HCT116 (cell line): Measurements from ENCODE around the gene SLC22A23.

Source experiments
- CBX3 ChIP-seq: IDR thresholded peaks from 2 replicates; pipeline ENCODE4 v1.6.1; 2012; ENCODE audit warnings: low read depth
- EZH2 ChIP-seq: fragments of 200-600 bp; sonication (generic); IDR thresholded peaks from 2 replicates; pipeline ENCODE4 v1.6.1; 2017; ENCODE audit warnings: antibody characterized with exemption, mixed run types
- POLR2A ChIP-seq: IDR thresholded peaks from 2 replicates; pipeline ENCODE4 v1.7.0; 2011; ENCODE audit warnings: borderline replicate concordance; ENCODE audit not compliant: insufficient read depth, insufficient read length; ENCODE audit errors: extremely low read depth
- POLR2AphosphoS5 ChIP-seq: IDR thresholded peaks from 2 replicates; pipeline ENCODE4 v1.6.1; 2011; ENCODE audit warnings: mild to moderate bottlenecking, low read depth, low read length, moderate library complexity
- RAD21 ChIP-seq: IDR thresholded peaks from 2 replicates; pipeline ENCODE4 v1.6.1; 2012; ENCODE audit warnings: low read depth, mild to moderate bottlenecking
- TCF7L2 ChIP-seq: IDR thresholded peaks from 2 replicates; pipeline ENCODE4 v1.7.0; 2011; ENCODE audit warnings: borderline replicate concordance, inconsistent platforms; ENCODE audit not compliant: insufficient read depth, insufficient read length; ENCODE audit errors: extremely low read depth
- YY1 ChIP-seq: IDR thresholded peaks from 2 replicates; pipeline ENCODE4 v1.6.1; 2011; ENCODE audit warnings: low read length, low read depth, moderate library complexity, mild to moderate bottlenecking; ENCODE audit not compliant: insufficient replicate concordance; ENCODE audit errors: extremely low read depth
- TF ChIP-seq, protein P1 (sequence below), 3 experiments: fragments of 200-600 bp in 1 of 3; sonication (generic) in 1 of 3; IDR thresholded peaks in 2 of 3; conservative IDR thresholded peaks in 1 of 3; 2 replicates each; pipeline ENCODE4 v1.5.1; 2012 to 2017; ENCODE audit warnings: low read depth in 2 of 3, low read length in 2 of 3, antibody characterized with exemption in 1 of 3, borderline replicate concordance in 1 of 3, control low read depth in 1 of 3, mild to moderate bottlenecking in 1 of 3, mixed read lengths in 1 of 3, mixed run types in 1 of 3, moderate library complexity in 1 of 3; ENCODE audit not compliant: insufficient read depth in 1 of 3

- TF ChIP-seq, protein P1, sequence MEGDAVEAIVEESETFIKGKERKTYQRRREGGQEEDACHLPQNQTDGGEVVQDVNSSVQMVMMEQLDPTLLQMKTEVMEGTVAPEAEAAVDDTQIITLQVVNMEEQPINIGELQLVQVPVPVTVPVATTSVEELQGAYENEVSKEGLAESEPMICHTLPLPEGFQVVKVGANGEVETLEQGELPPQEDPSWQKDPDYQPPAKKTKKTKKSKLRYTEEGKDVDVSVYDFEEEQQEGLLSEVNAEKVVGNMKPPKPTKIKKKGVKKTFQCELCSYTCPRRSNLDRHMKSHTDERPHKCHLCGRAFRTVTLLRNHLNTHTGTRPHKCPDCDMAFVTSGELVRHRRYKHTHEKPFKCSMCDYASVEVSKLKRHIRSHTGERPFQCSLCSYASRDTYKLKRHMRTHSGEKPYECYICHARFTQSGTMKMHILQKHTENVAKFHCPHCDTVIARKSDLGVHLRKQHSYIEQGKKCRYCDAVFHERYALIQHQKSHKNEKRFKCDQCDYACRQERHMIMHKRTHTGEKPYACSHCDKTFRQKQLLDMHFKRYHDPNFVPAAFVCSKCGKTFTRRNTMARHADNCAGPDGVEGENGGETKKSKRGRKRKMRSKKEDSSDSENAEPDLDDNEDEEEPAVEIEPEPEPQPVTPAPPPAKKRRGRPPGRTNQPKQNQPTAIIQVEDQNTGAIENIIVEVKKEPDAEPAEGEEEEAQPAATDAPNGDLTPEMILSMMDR (IDR thresholded peaks at IDR 0.05 in 2 of 3, conservative IDR thresholded peaks at IDR 0.05 in 1 of 3; ENCODE audit: borderline replicate concordance in 1 of 3, insufficient read depth in 1 of 3, low read depth in 2 of 3, low read length in 2 of 3), result no peak
- TF ChIP-seq TCF7L2 (no peak), RAD21 (no peak), POLR2AphosphoS5 (no peak), EZH2 (no peak), YY1 (no peak), CBX3 (no peak), POLR2A (no peak)
These were observed 147.3 kb downstream of the SLC22A23 start for GRCh38 chr6:3309391-3310050.
